ENCODE results near the gene DNAJC30. TPM values are rescaled to one million over a fixed set of nuclear protein-coding genes. Genes with fewer than 3 reads are reported as not detected.

DNAJC30 gene
- total RNA-seq, 4 donors from 2014 or later = 2.6 to 7.3 (median 3.4) TPM

- no peak for TF ChIP-seq CTCF (IDR thresholded peaks at IDR 0.05; ENCODE audit: low read depth)
Observed at GRCh38 chr7:73722785-73723184, 39.5 kb upstream of the DNAJC30 start.

GRCh38 chr7:73721377-73721817, 38.1 kb upstream of the DNAJC30 start:
- no peak for TF ChIP-seq CTCF (IDR thresholded peaks at IDR 0.05; ENCODE audit: low read depth)

- TF ChIP-seq CTCF (IDR thresholded peaks at IDR 0.05; ENCODE audit: low read depth) = no peak
Observed at GRCh38 chr7:73719806-73720169, 36.5 kb upstream of the DNAJC30 start.

- TF ChIP-seq CTCF (IDR thresholded peaks at IDR 0.05; ENCODE audit: low read depth) = no peak
Observed at GRCh38 chr7:73718905-73719805, 35.9 kb upstream of the DNAJC30 start, which contains the start of gene STX1A. Gene STX1A, minus strand, starts transcription at chr7:73719669. Its CDS starts 38 bp downstream, at chr7:73719631.

- no peak for TF ChIP-seq CTCF (IDR thresholded peaks at IDR 0.05; ENCODE audit: low read depth)
Observed at GRCh38 chr7:73718438-73718881, 35.2 kb upstream of the DNAJC30 start.

GRCh38 chr7:73717991-73718405, 34.7 kb upstream of the DNAJC30 start:
- no peak for TF ChIP-seq CTCF (IDR thresholded peaks at IDR 0.05; ENCODE audit: low read depth)

- no peak for TF ChIP-seq CTCF (IDR thresholded peaks at IDR 0.05; ENCODE audit: low read depth)
Observed at GRCh38 chr7:73717025-73717807, 34.0 kb upstream of the DNAJC30 start.

Measured in subcutaneous adipose tissue (tissue), 4 donors.